ENCODE measurements around the gene SBF2.

Gene SBF2

DNA sequence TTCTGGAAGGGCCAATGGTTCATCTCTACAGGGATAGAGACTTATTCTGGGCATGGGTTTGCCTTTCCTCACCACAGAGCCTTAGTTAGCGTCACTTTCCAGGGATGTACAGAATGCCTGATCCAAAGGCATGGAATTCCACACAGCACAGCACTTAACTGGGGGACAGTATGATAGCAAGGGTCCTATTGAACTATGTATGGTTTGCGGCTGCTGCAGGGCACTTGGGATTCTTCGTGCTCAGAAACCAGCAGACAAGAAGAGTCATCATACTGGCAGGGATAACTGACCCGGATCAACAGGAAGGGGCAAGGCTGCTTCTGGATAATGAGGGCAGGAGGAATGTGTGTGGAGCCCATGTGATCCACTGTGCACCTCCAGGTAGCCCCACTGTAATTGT, 524.4 kb downstream of the SBF2 start:
- TF ChIP-seq, protein P1, sequence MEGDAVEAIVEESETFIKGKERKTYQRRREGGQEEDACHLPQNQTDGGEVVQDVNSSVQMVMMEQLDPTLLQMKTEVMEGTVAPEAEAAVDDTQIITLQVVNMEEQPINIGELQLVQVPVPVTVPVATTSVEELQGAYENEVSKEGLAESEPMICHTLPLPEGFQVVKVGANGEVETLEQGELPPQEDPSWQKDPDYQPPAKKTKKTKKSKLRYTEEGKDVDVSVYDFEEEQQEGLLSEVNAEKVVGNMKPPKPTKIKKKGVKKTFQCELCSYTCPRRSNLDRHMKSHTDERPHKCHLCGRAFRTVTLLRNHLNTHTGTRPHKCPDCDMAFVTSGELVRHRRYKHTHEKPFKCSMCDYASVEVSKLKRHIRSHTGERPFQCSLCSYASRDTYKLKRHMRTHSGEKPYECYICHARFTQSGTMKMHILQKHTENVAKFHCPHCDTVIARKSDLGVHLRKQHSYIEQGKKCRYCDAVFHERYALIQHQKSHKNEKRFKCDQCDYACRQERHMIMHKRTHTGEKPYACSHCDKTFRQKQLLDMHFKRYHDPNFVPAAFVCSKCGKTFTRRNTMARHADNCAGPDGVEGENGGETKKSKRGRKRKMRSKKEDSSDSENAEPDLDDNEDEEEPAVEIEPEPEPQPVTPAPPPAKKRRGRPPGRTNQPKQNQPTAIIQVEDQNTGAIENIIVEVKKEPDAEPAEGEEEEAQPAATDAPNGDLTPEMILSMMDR (IDR thresholded peaks at IDR 0.05; ENCODE audit: low read depth, low read length, poor library complexity, severe bottlenecking): no peak
- TF ChIP-seq EZH2phosphoT487 (IDR thresholded peaks at IDR 0.05; ENCODE audit: borderline replicate concordance, low read length): no peak
- Histone ChIP-seq H3K27ac (ENCODE audit: low read depth, low read length) (no peak overlapping the region), H3K79me2 (ENCODE audit: control insufficient read depth, low read length) (peaks cover 2% of the 10 kb centered on the region; the same call in 1 of the 2 replicates)

GRCh38 chr11:9765320-9766101, 528.5 kb downstream of the SBF2 start:
- H3K9me3 ChIP-seq (ENCODE audit: control insufficient read depth, insufficient read depth, low read length): no peaks in the 10 kb centered on the region
- TF ChIP-seq EZH2phosphoT487 (IDR thresholded peaks at IDR 0.05; ENCODE audit: borderline replicate concordance, low read length): no peak
- no peak overlapping the region for H3K27ac ChIP-seq (ENCODE audit: low read depth, low read length)
- H3K79me2 ChIP-seq (ENCODE audit: control insufficient read depth, low read length): peaks cover 19% of the 10 kb centered on the region
- no peaks in the 10 kb centered on the region for H3K9me2 ChIP-seq (replicated peaks; ENCODE audit: control insufficient read depth, low read length)
- H3K27me3 ChIP-seq (ENCODE audit: control insufficient read depth, low read length): no peaks in the 10 kb centered on the region
- no peaks in the 10 kb centered on the region for H4K20me1 ChIP-seq (ENCODE audit: control insufficient read depth, insufficient read depth, low read depth, low read length)
- H3K36me3 ChIP-seq (ENCODE audit: control insufficient read depth, low read length): no peaks in the 10 kb centered on the region
- H3F3A ChIP-seq (ENCODE audit: control insufficient read depth, insufficient read depth): no peaks in the 10 kb centered on the region
- no peak overlapping the region for H3K4me3 ChIP-seq (ENCODE audit: low read length)
- H3K4me2 ChIP-seq (ENCODE audit: low read length): no peak overlapping the region
- H3K4me1 ChIP-seq (ENCODE audit: control insufficient read depth, low read length): peaks cover 4% of the 10 kb centered on the region; the same call in 1 of the 2 replicates

More for the DNA sequence above, 524.4 kb downstream of the SBF2 start:
- Histone ChIP-seq H3K9me2 (replicated peaks; ENCODE audit: control insufficient read depth, low read length) (no peaks in the 10 kb centered on the region), H3K9me3 (ENCODE audit: control insufficient read depth, insufficient read depth, low read length) (no peaks in the 10 kb centered on the region), H3K4me1 (ENCODE audit: control insufficient read depth, low read length) (peaks cover 4% of the 10 kb centered on the region; the same call in 1 of the 2 replicates), H3K4me2 (ENCODE audit: low read length) (no peak overlapping the region), H3K27me3 (ENCODE audit: control insufficient read depth, low read length) (no peaks in the 10 kb centered on the region), H3F3A (ENCODE audit: control insufficient read depth, insufficient read depth) (no peaks in the 10 kb centered on the region), H4K20me1 (ENCODE audit: control insufficient read depth, insufficient read depth, low read depth, low read length) (no peaks in the 10 kb centered on the region), H3K36me3 (ENCODE audit: control insufficient read depth, low read length) (no peaks in the 10 kb centered on the region), H3K4me3 (ENCODE audit: low read length) (no peak overlapping the region)

- Histone ChIP-seq H3K9me3 (ENCODE audit: control insufficient read depth, insufficient read depth, low read length) (no peaks in the 10 kb centered on the region), H3K4me2 (ENCODE audit: low read length) (no peak overlapping the region), H4K20me1 (ENCODE audit: control insufficient read depth, insufficient read depth, low read depth, low read length) (no peaks in the 10 kb centered on the region), H3K4me1 (ENCODE audit: control insufficient read depth, low read length) (peaks cover 22% of the 10 kb centered on the region), H3K79me2 (ENCODE audit: control insufficient read depth, low read length) (peaks cover 38% of the 10 kb centered on the region), H3K27ac (ENCODE audit: low read depth, low read length) (no peak overlapping the region), H3K27me3 (ENCODE audit: control insufficient read depth, low read length) (no peaks in the 10 kb centered on the region), H3K4me3 (ENCODE audit: low read length) (no peak overlapping the region), H3K36me3 (ENCODE audit: control insufficient read depth, low read length) (no peaks in the 10 kb centered on the region), H3F3A (ENCODE audit: control insufficient read depth, insufficient read depth) (no peaks in the 10 kb centered on the region), H3K9me2 (replicated peaks; ENCODE audit: control insufficient read depth, low read length) (no peaks in the 10 kb centered on the region)
- TF ChIP-seq, protein P1 (IDR thresholded peaks at IDR 0.05; ENCODE audit: low read depth, low read length, poor library complexity, severe bottlenecking): no peak
- no peak for TF ChIP-seq EZH2phosphoT487 (IDR thresholded peaks at IDR 0.05; ENCODE audit: borderline replicate concordance, low read length)
Observed at GRCh38 chr11:9763301-9763700, 530.7 kb downstream of the SBF2 start.

- H3K4me3 ChIP-seq (ENCODE audit: low read length): no peak overlapping the region
- H3K9me2 ChIP-seq (replicated peaks; ENCODE audit: control insufficient read depth, low read length): no peaks in the 10 kb centered on the region
- H3K79me2 ChIP-seq (ENCODE audit: control insufficient read depth, low read length): peaks cover 39% of the 10 kb centered on the region
- no peaks in the 10 kb centered on the region for H3F3A ChIP-seq (ENCODE audit: control insufficient read depth, insufficient read depth)
- H3K27me3 ChIP-seq (ENCODE audit: control insufficient read depth, low read length): no peaks in the 10 kb centered on the region
- no peaks in the 10 kb centered on the region for H3K9me3 ChIP-seq (ENCODE audit: control insufficient read depth, insufficient read depth, low read length)
- TF ChIP-seq, protein P1 (IDR thresholded peaks at IDR 0.05; ENCODE audit: low read depth, low read length, poor library complexity, severe bottlenecking): no peak
- no peak for TF ChIP-seq EZH2phosphoT487 (IDR thresholded peaks at IDR 0.05; ENCODE audit: borderline replicate concordance, low read length)
- H3K36me3 ChIP-seq (ENCODE audit: control insufficient read depth, low read length): no peaks in the 10 kb centered on the region
- no peaks in the 10 kb centered on the region for H4K20me1 ChIP-seq (ENCODE audit: control insufficient read depth, insufficient read depth, low read depth, low read length)
- H3K4me2 ChIP-seq (ENCODE audit: low read length): no peak overlapping the region
- H3K27ac ChIP-seq (ENCODE audit: low read depth, low read length): no peak overlapping the region
- peaks cover 27% of the 10 kb centered on the region for H3K4me1 ChIP-seq (ENCODE audit: control insufficient read depth, low read length)
Observed at GRCh38 chr11:9762531-9762930, 531.5 kb downstream of the SBF2 start.
